Keratinocyte (primary cell): Measurements from ENCODE around the gene CFAP100. TPM values are rescaled to one million over a fixed set of nuclear protein-coding genes. Genes with fewer than 3 reads are reported as not detected.

Source experiments
- DNase-seq: peaks from one replicate; pipeline ENCODE4 v3.0.0-alpha.2; 2011; ENCODE audit warnings: low read depth, missing footprints, low spot score
- FAIRE-seq: peaks from 2 replicates; lab custom pipeline; 2011; peaks lifted over from hg19 to GRCh38; lab: Jason Lieb, UNC
- H2AFZ ChIP-seq: 2 replicates; pipeline ENCODE4 v1.6.0; 2012; ENCODE audit warnings: low read length, control low read depth, inconsistent platforms; ENCODE audit not compliant: control insufficient read depth
- H3K27ac ChIP-seq: 2 replicates; pipeline ENCODE4 v1.5.1; 2011; ENCODE audit warnings: low read length; ENCODE audit not compliant: control insufficient read depth, insufficient read depth
- H3K27me3 ChIP-seq: 3 replicates; pipeline ENCODE4 v1.6.0; 2011; ENCODE audit warnings: low read length; ENCODE audit not compliant: control insufficient read depth, insufficient read depth; ENCODE audit errors: extremely low read depth
- H3K36me3 ChIP-seq, 2 experiments: 2 replicates in 1 of 2; 3 replicates in 1 of 2; pipeline ENCODE4 v1.5.1; 2011; ENCODE audit warnings: low read length in 2 of 2, mild to moderate bottlenecking in 1 of 2; ENCODE audit not compliant: control insufficient read depth in 2 of 2, insufficient read depth in 2 of 2; ENCODE audit errors: extremely low read depth in 1 of 2
- H3K4me1 ChIP-seq: 3 replicates; pipeline ENCODE4 v1.5.1; 2011; ENCODE audit warnings: low read length; ENCODE audit not compliant: control insufficient read depth, insufficient read depth; ENCODE audit errors: extremely low read depth
- H3K4me2 ChIP-seq: 3 replicates; pipeline ENCODE4 v1.6.0; 2011; ENCODE audit warnings: low read depth, low read length; ENCODE audit not compliant: control insufficient read depth, insufficient read depth; ENCODE audit errors: extremely low read depth
- H3K4me3 ChIP-seq, 3 experiments: fragments of 200-600 bp in 1 of 3; sonication (generic) in 1 of 3; 2 replicates in 2 of 3; 3 replicates in 1 of 3; pipeline ENCODE4 v1.5.1; 2011 to 2016; ENCODE audit warnings: low read length in 3 of 3, mild to moderate bottlenecking in 3 of 3, control low read depth in 2 of 3, inconsistent platforms in 1 of 3, low read depth in 1 of 3, mixed read lengths in 1 of 3, mixed run types in 1 of 3, moderate library complexity in 1 of 3; ENCODE audit not compliant: control insufficient read depth in 2 of 3, insufficient read depth in 2 of 3; ENCODE audit errors: extremely low read depth in 1 of 3
- H3K79me2 ChIP-seq: 2 replicates; pipeline ENCODE4 v1.6.0; 2012; ENCODE audit warnings: low read length; ENCODE audit not compliant: control insufficient read depth, insufficient read depth
- H3K9ac ChIP-seq: 3 replicates; pipeline ENCODE4 v1.6.0; 2011; ENCODE audit warnings: low read length; ENCODE audit not compliant: control insufficient read depth, insufficient read depth; ENCODE audit errors: extremely low read depth
- H3K9me1 ChIP-seq: 3 replicates; pipeline ENCODE4 v1.6.0; 2011; ENCODE audit warnings: low read length; ENCODE audit not compliant: control insufficient read depth, insufficient read depth; ENCODE audit errors: extremely low read depth
- H3K9me3 ChIP-seq: 2 replicates; pipeline ENCODE4 v1.5.1; 2012; ENCODE audit warnings: low read depth, low read length; ENCODE audit not compliant: control insufficient read depth
- H4K20me1 ChIP-seq: 3 replicates; pipeline ENCODE4 v1.6.0; 2011; ENCODE audit warnings: low read length; ENCODE audit not compliant: control insufficient read depth, insufficient read depth; ENCODE audit errors: extremely low read depth
- CTCF ChIP-seq, 3 experiments: IDR thresholded peaks in 1 of 3; conservative IDR thresholded peaks in 1 of 3; optimal IDR thresholded peaks in 1 of 3; 2 replicates in 2 of 3; 3 replicates in 1 of 3; pipeline versions ENCODE3 to v1.5.1; 2011; ENCODE audit warnings: low read length in 3 of 3, mild to moderate bottlenecking in 3 of 3, moderate library complexity in 2 of 3, control low read depth in 1 of 3, inconsistent platforms in 1 of 3; ENCODE audit not compliant: insufficient read depth in 2 of 3; ENCODE audit errors: extremely low read depth in 1 of 3
- EZH2 ChIP-seq: IDR thresholded peaks from one replicate; pipeline ENCODE4 v1.6.1; 2012; ENCODE audit warnings: inconsistent platforms, mild to moderate bottlenecking, low read length, moderate library complexity
- dilution Hi-C: fragments of 300-500 bp; cut with MboI; formaldehyde crosslinking; loops from one replicate; pipeline ENCODE4 v1.7.0; 2020; ENCODE audit warnings: low sequenced_read_pairs; ENCODE audit not compliant: extremely low pct_ligation_motif_present
- polyA plus RNA-seq, 5 experiments: library from polyadenylated mRNA; depleted of rRNA in 3 of 5; stranded (reverse) in 3 of 5; stranded (forward) in 1 of 5; unstranded in 1 of 5; fragments of >200 nt; gene quantifications; 1 replicate in 1 of 5; 2 replicates in 3 of 5; 3 replicates in 1 of 5; pipeline versions ENCODE4 v1.2.1 to v1.2.3, GENCODE V29; 2011 to 2012; ENCODE audit warnings: missing spikeins in 2 of 5, low read depth in 1 of 5, low replicate concordance in 1 of 5

Gene CFAP100
- polyA plus RNA-seq, 1 donor (not counting 4 experiments of a cell fraction or from before 2014, with no cell fraction given), result not detected

GRCh38 chr3:126390201-126390600 lies 4.5 kb upstream of the CFAP100 start:
- Histone ChIP-seq H3K9ac (no peak overlapping the region), H3K27ac (no peak overlapping the region), H3K4me2 (no peak overlapping the region), H4K20me1 (no peaks in the 10 kb centered on the region), H3K36me3 (no peaks in the 10 kb centered on the region), H2AFZ (no peak overlapping the region), H3K79me2 (no peaks in the 10 kb centered on the region), H3K4me3 (no peak overlapping the region), H3K9me3 (no peaks in the 10 kb centered on the region), H3K27me3 (peaks cover 50% of the 10 kb centered on the region), H3K9me1 (no peaks in the 10 kb centered on the region), H3K4me1 (peaks cover 2% of the 10 kb centered on the region)
- no peak for TF ChIP-seq EZH2
- TF ChIP-seq CTCF (optimal IDR thresholded peaks at IDR 0.05 in 1 of 3, IDR thresholded peaks at IDR 0.05 in 1 of 3, conservative IDR thresholded peaks at IDR 0.05 in 1 of 3; ENCODE audit: extremely low read depth in 1 of 3, insufficient read depth in 2 of 3, low read length in 3 of 3), result no peak
- FAIRE-seq, result no peak
- no peak for DNase-seq
- dilution Hi-C loops, result no loop called here

GRCh38 chr3:126390751-126391150 lies 4.0 kb upstream of the CFAP100 start:
- H3K27me3 ChIP-seq, result peaks cover 54% of the 10 kb centered on the region
- DNase-seq, result no peak
- dilution Hi-C loops, result no loop called here

More at GRCh38 chr3:126390751-126391150, 4.0 kb upstream of the CFAP100 start:
- Histone ChIP-seq H4K20me1 (no peaks in the 10 kb centered on the region), H3K9me1 (no peaks in the 10 kb centered on the region), H3K9me3 (no peaks in the 10 kb centered on the region), H3K79me2 (no peaks in the 10 kb centered on the region), H3K4me2 (no peak overlapping the region), H3K4me3 (no peak overlapping the region), H3K36me3 (no peaks in the 10 kb centered on the region), H2AFZ (no peak overlapping the region), H3K27ac (no peak overlapping the region), H3K9ac (no peak overlapping the region), H3K4me1 (peaks cover 2% of the 10 kb centered on the region)
- no peak for FAIRE-seq
- no peak for TF ChIP-seq CTCF (optimal IDR thresholded peaks at IDR 0.05 in 1 of 3, IDR thresholded peaks at IDR 0.05 in 1 of 3, conservative IDR thresholded peaks at IDR 0.05 in 1 of 3; ENCODE audit: extremely low read depth in 1 of 3, insufficient read depth in 2 of 3, low read length in 3 of 3)
